ENCODE results near the gene SLC38A3. TPM values are rescaled to one million over a fixed set of nuclear protein-coding genes. Genes with fewer than 3 reads are reported as not detected.

SLC38A3 gene
- total RNA-seq, 2 experiments from 2014 or later: 0.22 TPM; not detected in 1

GRCh38 chr3:50189989-50190388 lies 15.1 kb upstream of the SLC38A3 start:
- CTCF ChIA-PET: interaction anchor here (0.9 to 7.0 kb wide), 11 partner anchors 11 to 77 kb away, joined by 3 to 204 read pairs (median 6); no protein-coding TSS in a partner anchor

GRCh38 chr3:50190936-50191660 lies 14.0 kb upstream of the SLC38A3 start, which contains the start of gene GNAT1:
TSS of gene GNAT1 (plus strand) at chr3:50191610. CDS start at chr3:50191726, 116 bp downstream.
- ChIA-PET POLR2A (interaction anchor here (0.9 kb wide), 1 partner anchor 36 kb away, joined by 4 read pairs; no protein-coding TSS in a partner anchor), CTCF (interaction anchor here (0.7 to 7.0 kb wide), 10 partner anchors 29 to 84 kb away, joined by 3 to 204 read pairs (median 13); no protein-coding TSS in a partner anchor)
- Mint-ChIP-seq H3K27ac (no peak within 1 kb of the TSS), H3K27me3 (peaks cover 13% of the 10 kb centered on the region), H3K36me3 (ENCODE audit: low read depth) (no peaks in the 10 kb centered on the region), H3K9me3 (no peaks in the 10 kb centered on the region), H3K4me1 (ENCODE audit: low read depth) (peaks cover 11% of the 10 kb centered on the region), H3K4me3 (no peak within 1 kb of the TSS)
- no peak for TF ChIP-seq CTCF (IDR thresholded peaks at IDR 0.05)
- DNase-seq (no peak), ATAC-seq (no peak)
- intact Hi-C loops (cut with micrococcal nuclease): no loop called here

More at GRCh38 chr3:50189989-50190388, 15.1 kb upstream of the SLC38A3 start:
- Mint-ChIP-seq H3K27ac (no peak overlapping the region), H3K27me3 (peaks cover 13% of the 10 kb centered on the region), H3K36me3 (ENCODE audit: low read depth) (no peaks in the 10 kb centered on the region), H3K4me1 (ENCODE audit: low read depth) (peaks cover 11% of the 10 kb centered on the region), H3K9me3 (no peaks in the 10 kb centered on the region), H3K4me3 (no peak overlapping the region)
- DNase-seq (no peak), ATAC-seq (no peak)
- POLR2A ChIA-PET: interaction anchor here (0.6 kb wide), 1 partner anchor 34 kb away, joined by 3 read pairs; no protein-coding TSS in a partner anchor
- intact Hi-C loops (cut with micrococcal nuclease): loop anchor here (1.0 kb wide), 1 partner anchor 69 kb away; no protein-coding TSS in a partner anchor
- no peak for TF ChIP-seq CTCF (IDR thresholded peaks at IDR 0.05)

- no peak for DNase-seq
- no peak overlapping the region for H3K27ac Mint-ChIP-seq
- no peak overlapping the region for H3K4me3 Mint-ChIP-seq
- TF ChIP-seq CTCF (IDR thresholded peaks at IDR 0.05): no peak
- intact Hi-C loops (cut with micrococcal nuclease): loop anchor here (2.0 kb wide), 2 partner anchors 35 to 87 kb away; partner anchors contain the start of gene LSMEM2
- peaks cover 13% of the 10 kb centered on the region for H3K27me3 Mint-ChIP-seq
- H3K4me1 Mint-ChIP-seq (ENCODE audit: low read depth): peaks cover 11% of the 10 kb centered on the region
- H3K36me3 Mint-ChIP-seq (ENCODE audit: low read depth): no peaks in the 10 kb centered on the region
- CTCF ChIA-PET: interaction anchor here (0.6 to 7.0 kb wide), 28 partner anchors 8 to 97 kb away, joined by 3 to 204 read pairs (median 4); partner anchors contain the start of gene GNAI2
- ATAC-seq: no peak
- POLR2A ChIA-PET: interaction anchor here (0.9 to 1.1 kb wide), 2 partner anchors 35 to 72 kb away, joined by 3 to 4 read pairs; no protein-coding TSS in a partner anchor
- H3K9me3 Mint-ChIP-seq: no peaks in the 10 kb centered on the region
Measured at GRCh38 chr3:50192124-50192523, 12.9 kb upstream of the SLC38A3 start.

GRCh38 chr3:50192689-50193141 lies 12.4 kb upstream of the SLC38A3 start:
- Mint-ChIP-seq H3K9me3 (no peaks in the 10 kb centered on the region), H3K27me3 (peaks cover 15% of the 10 kb centered on the region), H3K4me1 (ENCODE audit: low read depth) (peaks cover 11% of the 10 kb centered on the region), H3K36me3 (ENCODE audit: low read depth) (no peaks in the 10 kb centered on the region), H3K4me3 (no peak overlapping the region), H3K27ac (no peak overlapping the region)
- DNase-seq: peak; percentile 93
- CTCF ChIA-PET: interaction anchor here (0.6 to 7.0 kb wide), 33 partner anchors 9 to 98 kb away, joined by 3 to 204 read pairs (median 5); partner anchors contain the start of gene GNAI2
- ATAC-seq: peak; percentile 78
- POLR2A ChIA-PET: interaction anchor here (0.6 to 1.1 kb wide), 2 partner anchors 41 to 73 kb away, joined by 3 read pairs; no protein-coding TSS in a partner anchor
- intact Hi-C loops (cut with micrococcal nuclease): loop anchor here (2.0 kb wide), 2 partner anchors 34 to 86 kb away; partner anchors contain the start of gene LSMEM2
- TF ChIP-seq CTCF (IDR thresholded peaks at IDR 0.05): peak; percentile 94

All from activated CD8-positive, alpha-beta T cell treated with anti-CD3 and anti-CD28 coated beads for 36 hours (primary cell).